BJ (cell line): ENCODE measurements around the gene MACF1. TPM values are rescaled to one million over a fixed set of nuclear protein-coding genes. Genes with fewer than 3 reads are reported as not detected.

Experiments used
- CTCF ChIA-PET: fragments of 350-600 bp; formaldehyde crosslinking; extraction: SDS; loops from one replicate; lab custom pipeline; 2021; ENCODE audit warnings: antibody characterized with exemption, inconsistent platforms; lab: Yijun Ruan, JAX
- POLR2A ChIA-PET: fragments of 300-600 bp; sonication (Branson Sonifier 250); formaldehyde crosslinking; extraction: SDS; loops from one replicate; lab custom pipeline; 2021; ENCODE audit warnings: antibody characterized with exemption; lab: Charles Lee
- DNase-seq: peaks from one replicate; pipeline ENCODE4 v3.0.0-alpha.2; 2011; ENCODE audit warnings: low read depth
- H3K27me3 ChIP-seq: 2 replicates; pipeline ENCODE4 v1.6.0; 2011; ENCODE audit warnings: low read length; ENCODE audit not compliant: control insufficient read depth, insufficient read depth
- H3K36me3 ChIP-seq: 2 replicates; pipeline ENCODE4 v1.5.1; 2011; ENCODE audit warnings: low read length; ENCODE audit not compliant: control insufficient read depth, insufficient read depth
- H3K4me3 ChIP-seq: 2 replicates; pipeline ENCODE4 v1.5.1; 2011; ENCODE audit warnings: low read depth, mild to moderate bottlenecking, control low read depth, low read length
- polyA plus RNA-seq: library from polyadenylated mRNA; depleted of rRNA; stranded (reverse); fragments of >200 nt; gene quantifications from 2 replicates; pipeline ENCODE4 v1.2.3, GENCODE V29; 2011
- TF ChIP-seq, protein P1 (sequence below): IDR thresholded peaks from 2 replicates; pipeline ENCODE4 v1.5.1; 2011; ENCODE audit warnings: low read depth, mild to moderate bottlenecking, control low read depth, inconsistent platforms, low read length, moderate library complexity; ENCODE audit not compliant: insufficient read depth

The MACF1 gene
- polyA plus RNA-seq, 1 experiment, result 57.3 TPM

GRCh38 chr1:39359028-39359570 is 154.6 kb downstream of the MACF1 start:
- CTCF ChIA-PET, result interaction anchor here (0.8 to 1.5 kb wide), 3 partner anchors 28 to 52 kb away, joined by 3 to 8 read pairs (median 4); no protein-coding TSS in a partner anchor
- TF ChIP-seq, protein P1, sequence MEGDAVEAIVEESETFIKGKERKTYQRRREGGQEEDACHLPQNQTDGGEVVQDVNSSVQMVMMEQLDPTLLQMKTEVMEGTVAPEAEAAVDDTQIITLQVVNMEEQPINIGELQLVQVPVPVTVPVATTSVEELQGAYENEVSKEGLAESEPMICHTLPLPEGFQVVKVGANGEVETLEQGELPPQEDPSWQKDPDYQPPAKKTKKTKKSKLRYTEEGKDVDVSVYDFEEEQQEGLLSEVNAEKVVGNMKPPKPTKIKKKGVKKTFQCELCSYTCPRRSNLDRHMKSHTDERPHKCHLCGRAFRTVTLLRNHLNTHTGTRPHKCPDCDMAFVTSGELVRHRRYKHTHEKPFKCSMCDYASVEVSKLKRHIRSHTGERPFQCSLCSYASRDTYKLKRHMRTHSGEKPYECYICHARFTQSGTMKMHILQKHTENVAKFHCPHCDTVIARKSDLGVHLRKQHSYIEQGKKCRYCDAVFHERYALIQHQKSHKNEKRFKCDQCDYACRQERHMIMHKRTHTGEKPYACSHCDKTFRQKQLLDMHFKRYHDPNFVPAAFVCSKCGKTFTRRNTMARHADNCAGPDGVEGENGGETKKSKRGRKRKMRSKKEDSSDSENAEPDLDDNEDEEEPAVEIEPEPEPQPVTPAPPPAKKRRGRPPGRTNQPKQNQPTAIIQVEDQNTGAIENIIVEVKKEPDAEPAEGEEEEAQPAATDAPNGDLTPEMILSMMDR, result no peak
- DNase-seq, result no peak
- Histone ChIP-seq H3K27me3 (no peaks in the 10 kb centered on the region), H3K4me3 (no peak overlapping the region), H3K36me3 (peaks cover 25% of the 10 kb centered on the region)
- POLR2A ChIA-PET, result interaction anchor here (0.6 kb wide), 1 partner anchor 361 kb away, joined by 4 read pairs; no protein-coding TSS in a partner anchor

GRCh38 chr1:39360731-39361130 is 156.2 kb downstream of the MACF1 start:
- Histone ChIP-seq H3K4me3 (no peak overlapping the region), H3K27me3 (no peaks in the 10 kb centered on the region), H3K36me3 (peaks cover 25% of the 10 kb centered on the region)
- no peak for DNase-seq
- TF ChIP-seq, protein P1, result no peak
- ChIA-PET CTCF (interaction anchor here (1.2 to 1.6 kb wide), 2 partner anchors 18 to 262 kb away, joined by 3 to 6 read pairs; no protein-coding TSS in a partner anchor), POLR2A (no interaction called here)

DNA sequence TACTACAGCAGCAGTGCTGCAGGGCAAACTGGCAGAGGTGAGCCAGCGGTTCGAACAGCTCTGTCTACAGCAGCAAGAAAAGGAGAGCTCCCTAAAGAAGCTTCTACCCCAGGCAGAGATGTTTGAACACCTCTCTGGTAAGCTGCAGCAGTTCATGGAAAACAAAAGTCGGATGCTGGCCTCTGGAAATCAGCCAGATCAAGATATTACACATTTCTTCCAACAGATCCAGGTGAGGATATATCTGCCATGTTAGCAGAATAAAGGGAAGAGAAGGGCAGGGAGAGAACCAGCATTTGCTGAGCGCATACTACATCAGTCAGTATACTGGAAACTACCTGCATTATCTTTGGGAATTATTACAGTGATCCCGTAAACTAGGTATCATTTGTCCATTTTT is 157.0 kb downstream of the MACF1 start:
- CTCF ChIA-PET, result interaction anchor here (0.8 to 1.6 kb wide), 6 partner anchors 17 to 263 kb away, joined by 3 to 8 read pairs (median 4); no protein-coding TSS in a partner anchor
- H3K4me3 ChIP-seq, result no peak overlapping the region
- H3K27me3 ChIP-seq, result no peaks in the 10 kb centered on the region
- TF ChIP-seq, protein P1, result no peak
- POLR2A ChIA-PET, result no interaction called here
- H3K36me3 ChIP-seq, result peaks cover 25% of the 10 kb centered on the region
- no peak for DNase-seq

DNA sequence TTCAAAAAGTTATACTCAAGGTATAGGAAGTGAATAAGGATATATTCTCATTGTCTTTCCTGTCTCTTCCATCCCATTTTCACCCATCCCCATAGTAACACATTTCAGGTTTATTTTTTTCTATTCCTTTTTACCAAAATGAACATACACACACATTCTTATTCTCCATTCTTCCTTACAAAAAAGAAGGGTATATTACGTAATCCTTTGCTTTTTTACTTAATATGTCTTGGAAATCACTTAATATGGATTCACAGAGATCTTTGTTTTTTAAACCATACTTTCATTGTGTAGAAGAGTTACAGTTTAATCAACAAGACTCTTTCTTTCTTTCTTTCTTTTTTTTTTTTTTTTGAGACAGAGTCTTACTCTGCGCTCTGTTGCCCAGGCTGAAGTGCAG is 158.8 kb downstream of the MACF1 start:
- TF ChIP-seq, protein P1, result no peak
- Histone ChIP-seq H3K4me3 (no peak overlapping the region), H3K27me3 (no peaks in the 10 kb centered on the region), H3K36me3 (peaks cover 16% of the 10 kb centered on the region)
- ChIA-PET CTCF (interaction anchor here (1.0 to 1.9 kb wide), 2 partner anchors 48 to 265 kb away, joined by 4 to 7 read pairs; no protein-coding TSS in a partner anchor), POLR2A (no interaction called here)
- no peak for DNase-seq

- Histone ChIP-seq H3K4me3 (no peak overlapping the region), H3K27me3 (no peaks in the 10 kb centered on the region), H3K36me3 (peaks cover 7% of the 10 kb centered on the region)
- TF ChIP-seq, protein P1, result no peak
- POLR2A ChIA-PET, result no interaction called here
- CTCF ChIA-PET, result interaction anchor here (1.2 to 1.5 kb wide), 2 partner anchors 43 to 269 kb away, joined by 3 to 5 read pairs; no protein-coding TSS in a partner anchor
- DNase-seq, result no peak
These were observed 163.6 kb downstream of the MACF1 start for GRCh38 chr1:39368045-39368444.
